ENCODE measurements around the gene SDK1.
A peak's percentile ranks its signal among the peaks of the same experiment; 100 is the strongest.

The SDK1 gene

GRCh38 chr7:3292694-3293093, 8.4 kb upstream of the SDK1 start:
- DNase-seq (ENCODE audit: low spot score) = no peak

DNA sequence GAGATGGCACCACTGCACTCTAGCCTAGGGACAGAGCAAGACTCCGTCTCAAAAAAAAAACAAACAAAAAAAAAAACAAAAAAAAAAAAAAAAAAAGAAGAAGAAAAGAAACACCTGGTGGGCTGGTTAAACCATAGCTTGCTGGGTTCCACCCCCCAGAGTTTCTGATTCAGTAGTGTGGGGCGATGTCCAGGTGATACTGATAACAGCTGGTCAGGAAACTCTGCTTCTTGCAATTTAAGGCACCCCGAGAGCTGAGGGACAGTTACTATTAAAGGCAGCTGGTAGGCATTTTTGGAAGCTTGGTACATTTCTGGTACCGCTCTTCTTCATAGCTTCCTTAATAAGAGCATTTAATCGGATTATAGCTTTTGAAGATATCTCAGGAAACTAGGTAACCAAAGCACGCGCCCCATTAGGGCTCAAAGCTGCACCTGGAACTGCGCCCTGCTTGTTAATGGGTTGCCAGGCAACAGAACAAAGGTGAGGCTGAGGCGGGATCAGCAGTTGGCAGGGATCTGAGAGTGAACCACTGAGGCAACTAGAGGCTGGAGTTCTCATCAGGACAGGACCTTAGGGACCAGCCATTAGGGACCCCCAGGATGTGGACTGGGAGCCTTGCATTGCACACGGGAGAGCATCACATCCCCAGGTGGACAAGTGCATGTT, 6.5 kb upstream of the SDK1 start:
- DNase-seq (ENCODE audit: low spot score) = no peak

DNA sequence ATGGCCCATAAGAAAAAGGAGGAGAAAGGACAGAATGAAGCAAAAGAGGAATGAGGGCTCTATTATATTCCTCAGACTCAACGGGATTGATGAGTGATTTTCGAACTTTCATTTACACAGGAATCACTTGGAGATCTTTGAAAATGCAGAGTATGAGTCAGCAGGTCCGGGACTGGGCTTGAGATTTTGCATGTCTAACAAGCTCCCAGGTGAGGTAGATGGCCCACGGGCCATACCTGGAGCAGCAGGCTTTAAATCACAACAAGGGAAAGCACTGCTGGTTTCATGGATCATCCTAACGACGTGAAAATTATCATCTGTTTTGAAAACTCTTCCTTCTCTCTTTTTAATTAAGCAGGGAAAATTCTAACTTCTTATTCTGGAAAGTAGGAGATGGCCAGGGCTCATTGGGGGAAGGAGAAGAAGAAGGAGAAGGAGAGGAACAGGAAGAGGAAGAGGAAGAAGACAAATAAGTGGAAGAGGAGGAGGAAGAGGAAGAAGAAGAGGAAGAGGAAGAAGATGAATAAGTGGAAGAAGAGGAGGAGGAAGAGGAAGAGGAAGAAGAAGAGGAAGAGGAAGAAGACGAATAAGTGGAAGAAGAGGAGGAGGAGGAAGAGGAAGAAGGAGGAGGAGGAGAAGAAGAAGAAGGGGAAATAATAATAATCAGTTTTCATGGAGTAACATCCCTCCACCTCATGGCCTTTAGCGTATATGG, 3.8 kb upstream of the SDK1 start:
- no peak for DNase-seq (ENCODE audit: low spot score)

- DNase-seq (ENCODE audit: low spot score) = no peak
Measured at GRCh38 chr7:3300221-3300650, 816 bp upstream of the SDK1 start.

DNA sequence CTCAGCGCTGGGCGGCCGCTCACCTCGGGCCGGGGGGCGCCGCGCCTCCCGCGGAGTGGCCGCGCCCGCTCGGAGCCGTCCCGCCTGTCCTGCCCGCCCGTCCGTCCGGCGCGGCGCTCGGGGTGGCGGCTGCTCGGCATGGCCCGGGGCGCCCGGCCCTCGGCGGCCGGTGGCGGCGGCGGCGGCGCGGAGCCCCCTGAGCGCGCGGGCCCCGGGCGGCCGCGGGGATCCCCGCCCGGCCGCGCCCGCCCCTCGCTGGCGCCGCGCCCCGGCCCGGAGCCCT, 338 bp downstream of the SDK1 start:
- DNase-seq (ENCODE audit: low spot score) = no peak

DNA sequence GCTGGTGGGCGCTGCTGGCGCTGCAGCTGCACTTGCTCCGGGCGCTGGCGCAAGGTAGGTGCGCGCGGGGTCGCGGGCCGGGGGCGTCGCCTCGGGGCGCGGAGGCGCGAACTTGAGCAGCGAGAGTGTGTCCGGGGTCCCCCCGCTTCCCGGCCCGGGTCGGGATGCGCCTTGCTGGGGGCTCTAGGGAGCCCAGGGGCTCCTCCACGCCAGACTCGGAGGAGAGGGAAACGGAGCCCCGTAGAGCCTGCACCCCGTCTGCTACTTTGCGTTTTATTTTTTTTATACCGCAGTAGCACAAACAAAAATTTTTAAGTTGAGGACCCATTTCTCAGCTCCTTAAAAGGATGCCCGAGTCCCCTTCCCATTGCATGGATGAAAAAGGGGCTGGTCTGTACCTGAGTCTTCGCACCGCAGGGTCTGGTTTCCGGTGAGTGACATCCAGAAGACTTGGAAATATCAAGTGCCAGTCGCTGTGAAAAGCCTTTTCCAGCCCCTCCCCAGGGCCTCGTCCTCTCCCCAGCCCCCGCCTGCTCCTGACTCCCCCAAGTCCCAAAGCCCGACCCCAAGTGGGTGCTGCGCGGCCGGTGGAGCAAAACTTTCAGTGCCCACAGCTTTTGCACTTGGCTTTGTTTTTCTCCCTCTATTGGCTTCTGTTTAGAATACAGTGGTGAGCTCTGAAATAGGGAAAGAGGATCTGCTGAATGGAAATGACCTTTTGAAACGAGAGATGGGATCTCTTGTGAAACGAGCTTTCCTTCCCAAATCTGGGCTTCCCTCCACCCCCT, 973 bp downstream of the SDK1 start:
- DNase-seq (ENCODE audit: low spot score) = peak; percentile 0

GRCh38 chr7:3302681-3303320, 1.7 kb downstream of the SDK1 start:
- no peak for DNase-seq (ENCODE audit: low spot score)

DNA sequence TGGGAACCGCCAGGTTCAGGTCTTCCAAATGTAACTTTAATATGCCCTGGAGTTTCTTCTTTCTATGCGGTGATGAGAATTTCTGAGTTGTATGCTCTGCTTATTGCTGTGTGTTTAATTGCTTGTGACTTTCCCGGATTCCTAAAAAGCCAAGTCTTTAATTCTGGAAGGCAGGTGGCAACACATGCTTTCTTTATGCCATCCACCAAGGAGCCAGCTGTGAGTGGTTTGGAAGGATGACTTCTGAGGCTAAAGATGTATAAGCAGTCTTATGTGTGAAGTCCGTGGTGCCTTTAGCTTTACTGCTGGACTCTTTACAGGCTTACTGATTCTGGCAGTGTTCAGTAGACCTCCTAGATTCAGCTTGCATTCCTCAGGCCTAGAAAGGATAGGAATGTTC, 3.1 kb downstream of the SDK1 start:
- DNase-seq (ENCODE audit: low spot score) = no peak

DNA sequence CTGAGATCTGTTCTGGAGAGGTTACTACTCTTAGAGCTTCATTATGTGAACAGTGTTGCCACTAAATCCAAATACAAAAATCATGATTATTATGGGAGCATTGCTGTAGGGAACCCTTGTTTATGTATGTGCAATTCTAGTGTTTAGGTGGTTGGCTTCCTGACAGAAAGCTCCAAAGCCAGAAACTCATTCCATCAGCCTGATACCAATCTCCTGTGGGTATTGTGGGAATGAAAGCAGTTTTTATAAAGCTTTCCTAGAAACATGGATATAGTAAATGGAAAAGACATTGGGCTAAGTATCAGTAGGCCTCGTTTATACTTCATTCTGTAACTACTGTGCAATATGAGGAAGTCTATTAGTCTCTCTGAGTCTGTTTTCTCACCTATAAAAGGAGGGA, 6.4 kb downstream of the SDK1 start:
- no peak for DNase-seq (ENCODE audit: low spot score)

DNA sequence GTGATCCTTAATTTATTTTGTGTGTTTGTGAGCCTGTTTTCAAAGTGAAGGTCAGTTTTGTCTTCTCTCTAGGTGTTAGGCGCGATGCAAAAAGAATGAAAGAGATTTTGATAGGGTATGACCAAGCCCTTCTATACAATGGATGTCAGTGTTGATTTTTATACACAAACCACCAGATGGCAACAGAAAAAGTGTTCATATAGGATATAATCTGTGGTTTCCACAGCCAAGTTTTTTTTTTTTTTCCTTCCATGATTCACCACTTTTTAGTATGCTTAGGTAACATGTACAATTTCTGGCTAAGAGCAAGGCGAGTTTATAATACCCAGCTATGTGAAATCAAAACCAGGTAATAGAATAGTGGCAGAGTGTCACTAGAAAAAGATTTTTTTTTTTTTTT, 8.1 kb downstream of the SDK1 start:
- DNase-seq (ENCODE audit: low spot score) = no peak

DNA sequence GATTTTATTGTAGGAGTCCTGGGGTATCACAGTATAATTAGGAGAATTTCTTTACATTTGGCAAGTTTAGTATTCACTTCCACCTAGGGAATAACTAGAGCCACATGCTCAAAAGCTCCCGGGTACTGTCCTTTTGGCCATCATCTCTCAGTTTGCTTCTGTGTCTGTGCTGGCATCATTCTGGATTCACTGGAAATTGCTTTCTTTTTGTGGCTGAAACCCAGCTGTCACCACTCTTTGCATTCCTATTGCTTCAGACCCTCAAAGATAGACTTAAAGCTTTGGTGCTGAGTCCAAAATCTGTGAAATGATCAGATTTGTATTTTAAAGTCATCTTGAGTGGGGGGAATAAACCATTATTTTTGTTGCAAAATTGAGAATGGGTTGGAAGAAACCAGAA, 8.9 kb downstream of the SDK1 start:
- DNase-seq (ENCODE audit: low spot score) = no peak

- DNase-seq (ENCODE audit: low spot score) = no peak
Measured at GRCh38 chr7:3310884-3311283, 9.8 kb downstream of the SDK1 start.

- DNase-seq (ENCODE audit: low spot score) = no peak
Measured at GRCh38 chr7:3312583-3312982, 11.5 kb downstream of the SDK1 start.

GRCh38 chr7:3318874-3319273, 17.8 kb downstream of the SDK1 start:
- no peak for DNase-seq (ENCODE audit: low spot score)

- DNase-seq (ENCODE audit: low spot score) = no peak
Measured at GRCh38 chr7:3321206-3321605, 20.2 kb downstream of the SDK1 start.

DNA sequence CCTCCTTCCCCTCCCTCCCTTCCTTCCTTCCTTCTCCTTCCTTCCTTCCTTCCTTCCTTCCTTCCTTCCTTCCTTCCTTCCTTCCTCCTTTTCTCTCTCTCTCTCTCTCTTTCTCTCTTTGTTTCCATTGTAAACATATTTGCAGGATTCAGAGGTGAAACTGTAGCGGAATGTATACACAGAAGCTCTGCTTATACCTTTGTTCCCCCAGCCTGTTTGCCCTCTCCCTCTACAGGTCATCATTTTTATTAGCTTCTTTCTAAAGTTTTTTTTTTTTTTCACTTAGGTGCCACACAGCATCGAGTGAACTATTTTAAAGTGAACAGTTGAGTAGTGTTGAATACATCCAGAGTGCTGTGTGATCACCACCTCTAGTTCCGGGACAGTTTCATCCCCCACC, 20.7 kb downstream of the SDK1 start:
- DNase-seq (ENCODE audit: low spot score) = no peak

GRCh38 chr7:3326246-3326645, 25.2 kb downstream of the SDK1 start:
- DNase-seq (ENCODE audit: low spot score) = no peak

GRCh38 chr7:3327099-3327498, 26.0 kb downstream of the SDK1 start:
- no peak for DNase-seq (ENCODE audit: low spot score)

- no peak for DNase-seq (ENCODE audit: low spot score)
Measured at GRCh38 chr7:3327655-3328054, 26.6 kb downstream of the SDK1 start.

DNA sequence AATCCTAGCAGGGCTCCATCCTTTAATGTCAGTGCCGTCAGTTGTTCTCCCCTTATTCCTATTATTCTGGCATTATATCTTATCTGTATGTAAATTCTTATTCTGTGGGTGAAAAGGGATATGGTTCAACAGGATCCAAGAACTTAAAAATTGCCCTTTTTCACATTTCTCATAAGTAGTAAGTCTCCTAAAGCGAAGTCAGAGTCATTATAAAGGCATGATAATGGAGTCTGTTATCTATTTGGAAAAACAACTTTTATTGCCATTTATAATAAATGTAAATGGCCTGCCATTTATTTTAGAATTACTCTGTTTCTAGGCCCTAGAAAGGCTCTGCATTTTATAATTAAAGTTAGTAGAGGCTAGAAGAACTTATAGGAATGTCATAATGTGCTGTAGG, 31.3 kb downstream of the SDK1 start:
- DNase-seq (ENCODE audit: low spot score) = no peak

GRCh38 chr7:3333861-3334260, 32.8 kb downstream of the SDK1 start:
- no peak for DNase-seq (ENCODE audit: low spot score)

GRCh38 chr7:3336042-3336665, 35.1 kb downstream of the SDK1 start:
- DNase-seq (ENCODE audit: low spot score) = no peak
